Endodermal cell (in vitro differentiated cells): ENCODE results near the gene PAK1. TPM values are rescaled to one million over a fixed set of nuclear protein-coding genes. Genes with fewer than 3 reads are reported as not detected.

Experiments
- DNase-seq: peaks from one replicate; pipeline ENCODE4 v3.0.0-alpha.2; 2017
- H3K27ac ChIP-seq: 2 replicates; pipeline ENCODE4 v1.5.1; 2013; ENCODE audit warnings: mild to moderate bottlenecking, low read depth, low read length, moderate library complexity
- H3K27me3 ChIP-seq: 2 replicates; pipeline ENCODE4 v1.6.1; 2013; ENCODE audit warnings: mild to moderate bottlenecking, low read length, moderate library complexity; ENCODE audit not compliant: insufficient read depth, control insufficient read depth, poor library complexity, severe bottlenecking
- H3K36me3 ChIP-seq: 2 replicates; pipeline ENCODE4 v1.7.0; 2013; ENCODE audit warnings: mild to moderate bottlenecking, low read length, moderate library complexity; ENCODE audit not compliant: control insufficient read depth, insufficient read depth
- H3K4me1 ChIP-seq: one replicate; pipeline ENCODE4 v1.7.0; 2013; ENCODE audit warnings: low read length; ENCODE audit not compliant: control insufficient read depth, insufficient read depth
- H3K4me3 ChIP-seq: 2 replicates; pipeline ENCODE4 v1.5.1; 2013; ENCODE audit warnings: mild to moderate bottlenecking, low read length, moderate library complexity
- H3K9ac ChIP-seq: 2 replicates; pipeline ENCODE4 v1.6.1; 2013; ENCODE audit warnings: mild to moderate bottlenecking, low read length, moderate library complexity; ENCODE audit not compliant: poor library complexity, severe bottlenecking; ENCODE audit errors: extremely low read depth
- H3K9me3 ChIP-seq: 2 replicates; pipeline ENCODE4 v1.6.1; 2013; ENCODE audit warnings: mild to moderate bottlenecking, low read length, moderate library complexity; ENCODE audit not compliant: control insufficient read depth
- H3K27ac Mint-ChIP-seq: 2 replicates; pipeline ENCODE4 v1.8.0; 2020; ENCODE audit warnings: mixed read lengths
- H3K27me3 Mint-ChIP-seq: 2 replicates; pipeline ENCODE4 v1.8.0; 2021; ENCODE audit warnings: mild to moderate bottlenecking, mixed read lengths; ENCODE audit not compliant: insufficient read depth
- H3K36me3 Mint-ChIP-seq: 2 replicates; pipeline ENCODE4 v1.8.0; 2020; ENCODE audit warnings: low read depth, mixed read lengths
- H3K4me1 Mint-ChIP-seq: 2 replicates; pipeline ENCODE4 v1.8.0; 2020; ENCODE audit warnings: mixed read lengths
- H3K4me3 Mint-ChIP-seq: 2 replicates; pipeline ENCODE4 v1.8.0; 2020; ENCODE audit warnings: mild to moderate bottlenecking, moderate library complexity, mixed read lengths
- H3K9me3 Mint-ChIP-seq: 2 replicates; pipeline ENCODE4 v1.8.0; 2020; ENCODE audit warnings: mild to moderate bottlenecking, mixed read lengths
- CTCF ChIP-seq: fragments of 200-600 bp; sonication (generic); conservative IDR thresholded peaks from 2 replicates; pipeline ENCODE4 v1.5.0; 2021; ENCODE audit warnings: antibody characterized with exemption, mild to moderate bottlenecking
- WGBS, 2 experiments: methylation state at CpG; one replicate each; pipeline versions ENCODE4 v1.1.5 to v1.1.7; 2013; ENCODE audit warnings: missing lambda C conversion rate in 2 of 2, mixed read lengths in 1 of 2; ENCODE audit not compliant: insufficient coverage in 1 of 2, insufficient read length in 1 of 2; 5-methylcytosine and 5-hydroxymethylcytosine counted together
- total RNA-seq, 2 donors: library from RNA; stranded (reverse); fragmentation: NEBNext Ultra II Directional in 1 of 2; extraction: Animal tissue kit (Norgen Biotek cat#: 25700) in 1 of 2; gene quantifications; 2 replicates in 1 of 2; 3 replicates in 1 of 2; pipeline ENCODE4 v1.2.1, GENCODE V29; 2021

Gene PAK1
- total RNA-seq, 2 donors from 2014 or later = 91.3 to 94.9 TPM

- Mint-ChIP-seq H3K9me3 (no peaks in the 10 kb centered on the region), H3K4me1 (peaks cover 44% of the 10 kb centered on the region), H3K27ac (no peak overlapping the region), H3K27me3 (no peaks in the 10 kb centered on the region), H3K36me3 (no peaks in the 10 kb centered on the region), H3K4me3 (no peak overlapping the region)
- H3K4me3 ChIP-seq = no peak overlapping the region
- WGBS, 2 experiments = 100% methylated on average over 1 to 2 of the region's 2 CpGs
- DNase-seq = no peak
- no peak overlapping the region for H3K9ac ChIP-seq
- no peak overlapping the region for H3K27ac ChIP-seq
- H3K4me1 ChIP-seq = peaks cover 7% of the 10 kb centered on the region
- no peak for TF ChIP-seq CTCF
- H3K27me3 ChIP-seq = no peaks in the 10 kb centered on the region
- H3K9me3 ChIP-seq = no peaks in the 10 kb centered on the region
- H3K36me3 ChIP-seq = no peaks in the 10 kb centered on the region
Observed at GRCh38 chr11:77435972-77436371, 37.9 kb downstream of the PAK1 start.

- WGBS, 2 experiments = 82% methylated on average over 1 of the region's 1 CpG; no CpG with 5 or more reads in 1 of the 2 experiments
- H3K36me3 Mint-ChIP-seq = peaks cover 3% of the 10 kb centered on the region
- H3K27me3 ChIP-seq = no peaks in the 10 kb centered on the region
- no peaks in the 10 kb centered on the region for H3K36me3 ChIP-seq
- no peak overlapping the region for H3K4me3 Mint-ChIP-seq
- no peaks in the 10 kb centered on the region for H3K9me3 ChIP-seq
- peaks cover 2% of the 10 kb centered on the region for H3K4me1 ChIP-seq
- no peak overlapping the region for H3K4me3 ChIP-seq
- H3K27ac ChIP-seq = no peak overlapping the region
- H3K27ac Mint-ChIP-seq = no peak overlapping the region
- peaks cover 24% of the 10 kb centered on the region for H3K4me1 Mint-ChIP-seq
- DNase-seq = no peak
- no peak overlapping the region for H3K9ac ChIP-seq
- no peaks in the 10 kb centered on the region for H3K9me3 Mint-ChIP-seq
- H3K27me3 Mint-ChIP-seq = no peaks in the 10 kb centered on the region
- no peak for TF ChIP-seq CTCF
Observed at GRCh38 chr11:77431813-77432212, 42.1 kb downstream of the PAK1 start.

DNA sequence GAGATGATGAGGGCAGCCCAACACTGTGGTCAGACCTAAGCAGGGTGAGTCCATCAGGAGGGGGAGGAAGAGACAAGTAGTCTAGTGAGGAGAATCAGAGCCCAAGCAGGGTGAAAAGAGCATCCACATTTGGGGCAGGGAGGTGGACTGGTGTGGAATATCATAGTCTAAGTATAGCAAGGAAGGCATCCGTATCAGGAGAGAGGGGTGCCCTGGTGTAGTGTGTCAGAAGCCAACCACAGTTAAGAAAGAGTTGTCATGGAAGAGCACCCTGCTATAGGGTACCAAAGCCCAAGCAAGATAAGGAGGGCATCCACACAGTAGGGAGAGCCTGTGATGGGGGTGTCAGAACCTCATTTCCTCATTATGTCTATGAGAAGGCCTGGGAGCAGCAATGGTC lies 45.3 kb downstream of the PAK1 start:
- no peak overlapping the region for H3K4me3 ChIP-seq
- Mint-ChIP-seq H3K4me3 (no peak overlapping the region), H3K36me3 (peaks cover 4% of the 10 kb centered on the region), H3K27ac (no peak overlapping the region), H3K4me1 (peaks cover 37% of the 10 kb centered on the region), H3K9me3 (no peaks in the 10 kb centered on the region), H3K27me3 (no peaks in the 10 kb centered on the region)
- no peak for DNase-seq
- TF ChIP-seq CTCF = no peak
- 83 to 95% methylated on average over 1 of the region's 1 CpG for WGBS, 2 experiments
- no peaks in the 10 kb centered on the region for H3K9me3 ChIP-seq
- peaks cover 7% of the 10 kb centered on the region for H3K4me1 ChIP-seq
- no peaks in the 10 kb centered on the region for H3K27me3 ChIP-seq
- no peak overlapping the region for H3K9ac ChIP-seq
- no peak overlapping the region for H3K27ac ChIP-seq
- no peaks in the 10 kb centered on the region for H3K36me3 ChIP-seq
